ENCODE data around the gene SPPL3.

The SPPL3 gene

GRCh38 chr12:120720987-120721801 is 183.0 kb downstream of the SPPL3 start:
- in situ Hi-C loops (cut with MboI; ENCODE audit: low pct_unique_long_range_greater_than_20kb, low sequenced_read_pairs), result no loop called here

GRCh38 chr12:120720234-120720986 is 183.7 kb downstream of the SPPL3 start:
- in situ Hi-C loops (cut with MboI; ENCODE audit: low pct_unique_long_range_greater_than_20kb, low sequenced_read_pairs), result no loop called here
- no peak for DNase-seq

More at GRCh38 chr12:120720987-120721801, 183.0 kb downstream of the SPPL3 start:
- no peak for DNase-seq

- no peak for DNase-seq
- in situ Hi-C loops (cut with MboI; ENCODE audit: low pct_unique_long_range_greater_than_20kb, low sequenced_read_pairs), result no loop called here
Observed at GRCh38 chr12:120719496-120720233, 184.5 kb downstream of the SPPL3 start.

- in situ Hi-C loops (cut with MboI; ENCODE audit: low pct_unique_long_range_greater_than_20kb, low sequenced_read_pairs), result no loop called here
Observed at GRCh38 chr12:120719072-120719471, 185.1 kb downstream of the SPPL3 start.

GRCh38 chr12:120718055-120718454 is 186.1 kb downstream of the SPPL3 start:
- in situ Hi-C loops (cut with MboI; ENCODE audit: low pct_unique_long_range_greater_than_20kb, low sequenced_read_pairs), result no loop called here
- no peak for DNase-seq

More at GRCh38 chr12:120719072-120719471, 185.1 kb downstream of the SPPL3 start:
- no peak for DNase-seq

- DNase-seq, result peak; percentile 77
- in situ Hi-C loops (cut with MboI; ENCODE audit: low pct_unique_long_range_greater_than_20kb, low sequenced_read_pairs), result no loop called here
Observed at GRCh38 chr12:120713861-120714482, 190.2 kb downstream of the SPPL3 start.

GRCh38 chr12:120712610-120713009 is 191.5 kb downstream of the SPPL3 start:
- in situ Hi-C loops (cut with MboI; ENCODE audit: low pct_unique_long_range_greater_than_20kb, low sequenced_read_pairs), result no loop called here

More at GRCh38 chr12:120712610-120713009, 191.5 kb downstream of the SPPL3 start:
- no peak for DNase-seq
